IMR-90 (cell line): ENCODE results near the gene IBA57.

Experiments used
- BHLHE40 ChIP-seq: fragments of 150-350 bp; IDR thresholded peaks from 2 replicates; pipeline ENCODE4 v1.6.1; 2016; ENCODE audit warnings: mild to moderate bottlenecking, low read depth, low read length
- CEBPB ChIP-seq: IDR thresholded peaks from 2 replicates; pipeline ENCODE4 v1.6.1; 2012; ENCODE audit warnings: low read depth, low read length, improper control_type of control experiment
- MXI1 ChIP-seq: IDR thresholded peaks from 2 replicates; pipeline ENCODE4 v1.6.1; 2012; ENCODE audit warnings: low read depth, mild to moderate bottlenecking, low read length, moderate library complexity, borderline replicate concordance
- POLR2A ChIP-seq: IDR thresholded peaks from 2 replicates; pipeline ENCODE4 v1.6.1; 2012; ENCODE audit warnings: mild to moderate bottlenecking, low read depth, low read length
- RAD21 ChIP-seq: IDR thresholded peaks from 2 replicates; pipeline ENCODE4 v1.6.1; 2012; ENCODE audit warnings: low read length, improper control_type of control experiment
- RCOR1 ChIP-seq: IDR thresholded peaks from 2 replicates; pipeline ENCODE4 v1.6.1; 2012; ENCODE audit warnings: mild to moderate bottlenecking, low read length, improper control_type of control experiment; ENCODE audit not compliant: insufficient replicate concordance
- RFX5 ChIP-seq: IDR thresholded peaks from 2 replicates; pipeline ENCODE4 v1.8.0; 2012; ENCODE audit warnings: low read depth, mild to moderate bottlenecking, low read length, moderate library complexity
- TF ChIP-seq, protein P1 (sequence below): conservative IDR thresholded peaks from 2 replicates; pipeline ENCODE4 v1.5.1; 2012; ENCODE audit warnings: mild to moderate bottlenecking, low read depth, low read length, improper control_type of control experiment
- TF ChIP-seq, protein P2 (sequence below): fragments of 150-350 bp; IDR thresholded peaks from 2 replicates; pipeline ENCODE4 v1.6.1; 2017; ENCODE audit warnings: mild to moderate bottlenecking, antibody characterized with exemption, low read length, low read depth

DNA sequence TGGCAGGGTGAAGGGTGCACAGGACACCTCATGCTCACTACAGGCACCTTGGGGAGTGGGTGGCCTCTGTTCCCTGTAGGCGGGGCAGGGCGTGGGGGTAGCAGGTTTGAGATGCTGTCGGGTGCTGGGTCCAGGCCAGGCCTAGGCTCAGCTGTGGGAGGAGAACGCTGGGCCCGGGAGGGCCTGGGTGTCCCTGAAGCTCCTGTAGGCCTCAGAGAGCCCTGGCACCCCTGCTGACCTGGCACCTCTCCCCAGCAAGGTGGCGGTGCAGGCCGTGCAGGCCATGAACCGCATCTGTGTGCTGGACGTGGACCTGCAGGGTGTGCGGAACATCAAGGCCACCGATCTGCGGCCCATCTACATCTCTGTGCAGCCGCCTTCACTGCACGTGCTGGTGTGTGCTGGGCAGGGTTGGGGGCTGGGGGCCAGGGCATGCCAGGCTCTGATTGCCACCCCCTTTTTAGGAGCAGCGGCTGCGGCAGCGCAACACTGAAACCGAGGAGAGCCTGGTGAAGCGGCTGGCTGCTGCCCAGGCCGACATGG lies 18.4 kb upstream of the IBA57 start:
- TF ChIP-seq BHLHE40 (no peak), RFX5 (no peak), POLR2A (no peak), RAD21 (no peak), MXI1 (no peak), RCOR1 (no peak), CEBPB (no peak)
- TF ChIP-seq, protein P1, sequence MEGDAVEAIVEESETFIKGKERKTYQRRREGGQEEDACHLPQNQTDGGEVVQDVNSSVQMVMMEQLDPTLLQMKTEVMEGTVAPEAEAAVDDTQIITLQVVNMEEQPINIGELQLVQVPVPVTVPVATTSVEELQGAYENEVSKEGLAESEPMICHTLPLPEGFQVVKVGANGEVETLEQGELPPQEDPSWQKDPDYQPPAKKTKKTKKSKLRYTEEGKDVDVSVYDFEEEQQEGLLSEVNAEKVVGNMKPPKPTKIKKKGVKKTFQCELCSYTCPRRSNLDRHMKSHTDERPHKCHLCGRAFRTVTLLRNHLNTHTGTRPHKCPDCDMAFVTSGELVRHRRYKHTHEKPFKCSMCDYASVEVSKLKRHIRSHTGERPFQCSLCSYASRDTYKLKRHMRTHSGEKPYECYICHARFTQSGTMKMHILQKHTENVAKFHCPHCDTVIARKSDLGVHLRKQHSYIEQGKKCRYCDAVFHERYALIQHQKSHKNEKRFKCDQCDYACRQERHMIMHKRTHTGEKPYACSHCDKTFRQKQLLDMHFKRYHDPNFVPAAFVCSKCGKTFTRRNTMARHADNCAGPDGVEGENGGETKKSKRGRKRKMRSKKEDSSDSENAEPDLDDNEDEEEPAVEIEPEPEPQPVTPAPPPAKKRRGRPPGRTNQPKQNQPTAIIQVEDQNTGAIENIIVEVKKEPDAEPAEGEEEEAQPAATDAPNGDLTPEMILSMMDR, result no peak
- TF ChIP-seq, protein P2, sequence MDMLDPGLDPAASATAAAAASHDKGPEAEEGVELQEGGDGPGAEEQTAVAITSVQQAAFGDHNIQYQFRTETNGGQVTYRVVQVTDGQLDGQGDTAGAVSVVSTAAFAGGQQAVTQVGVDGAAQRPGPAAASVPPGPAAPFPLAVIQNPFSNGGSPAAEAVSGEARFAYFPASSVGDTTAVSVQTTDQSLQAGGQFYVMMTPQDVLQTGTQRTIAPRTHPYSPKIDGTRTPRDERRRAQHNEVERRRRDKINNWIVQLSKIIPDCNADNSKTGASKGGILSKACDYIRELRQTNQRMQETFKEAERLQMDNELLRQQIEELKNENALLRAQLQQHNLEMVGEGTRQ, result no peak
